Fibroblast of peridontal ligament (primary cell): ENCODE data around the gene KLHL3.
A peak's percentile ranks its signal among the peaks of the same experiment; 100 is the strongest.
"Not testable (repeated sequence)": the region's sequence is repeated elsewhere in the genome, so short reads cannot be mapped to it uniquely, and the experiment has no call there.

Experiments used
- DNase-seq: peaks from one replicate; pipeline ENCODE4 v3.0.0-alpha.2; 2010; ENCODE audit errors: extremely low read depth

KLHL3 gene, protein sequence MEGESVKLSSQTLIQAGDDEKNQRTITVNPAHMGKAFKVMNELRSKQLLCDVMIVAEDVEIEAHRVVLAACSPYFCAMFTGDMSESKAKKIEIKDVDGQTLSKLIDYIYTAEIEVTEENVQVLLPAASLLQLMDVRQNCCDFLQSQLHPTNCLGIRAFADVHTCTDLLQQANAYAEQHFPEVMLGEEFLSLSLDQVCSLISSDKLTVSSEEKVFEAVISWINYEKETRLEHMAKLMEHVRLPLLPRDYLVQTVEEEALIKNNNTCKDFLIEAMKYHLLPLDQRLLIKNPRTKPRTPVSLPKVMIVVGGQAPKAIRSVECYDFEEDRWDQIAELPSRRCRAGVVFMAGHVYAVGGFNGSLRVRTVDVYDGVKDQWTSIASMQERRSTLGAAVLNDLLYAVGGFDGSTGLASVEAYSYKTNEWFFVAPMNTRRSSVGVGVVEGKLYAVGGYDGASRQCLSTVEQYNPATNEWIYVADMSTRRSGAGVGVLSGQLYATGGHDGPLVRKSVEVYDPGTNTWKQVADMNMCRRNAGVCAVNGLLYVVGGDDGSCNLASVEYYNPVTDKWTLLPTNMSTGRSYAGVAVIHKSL

GRCh38 chr5:137735555-137736284, at the start of gene KLHL3:
TSS of gene KLHL3 (minus strand) at chr5:137736089. CDS start at chr5:137735646, 443 bp downstream.
- peak; percentile 56 for DNase-seq

GRCh38 chr5:137782984-137783536, 47.2 kb upstream of the KLHL3 start:
- no peak for DNase-seq

- no peak for DNase-seq
Measured at GRCh38 chr5:137782055-137782454, 46.2 kb upstream of the KLHL3 start.

- DNase-seq, result peak; percentile 66
Measured at GRCh38 chr5:137778772-137779564, 43.1 kb upstream of the KLHL3 start.

GRCh38 chr5:137767937-137768336, 32.0 kb upstream of the KLHL3 start:
- DNase-seq, result not testable (repeated sequence)

- no peak for DNase-seq
Measured at GRCh38 chr5:137761566-137761965, 25.7 kb upstream of the KLHL3 start.

DNA sequence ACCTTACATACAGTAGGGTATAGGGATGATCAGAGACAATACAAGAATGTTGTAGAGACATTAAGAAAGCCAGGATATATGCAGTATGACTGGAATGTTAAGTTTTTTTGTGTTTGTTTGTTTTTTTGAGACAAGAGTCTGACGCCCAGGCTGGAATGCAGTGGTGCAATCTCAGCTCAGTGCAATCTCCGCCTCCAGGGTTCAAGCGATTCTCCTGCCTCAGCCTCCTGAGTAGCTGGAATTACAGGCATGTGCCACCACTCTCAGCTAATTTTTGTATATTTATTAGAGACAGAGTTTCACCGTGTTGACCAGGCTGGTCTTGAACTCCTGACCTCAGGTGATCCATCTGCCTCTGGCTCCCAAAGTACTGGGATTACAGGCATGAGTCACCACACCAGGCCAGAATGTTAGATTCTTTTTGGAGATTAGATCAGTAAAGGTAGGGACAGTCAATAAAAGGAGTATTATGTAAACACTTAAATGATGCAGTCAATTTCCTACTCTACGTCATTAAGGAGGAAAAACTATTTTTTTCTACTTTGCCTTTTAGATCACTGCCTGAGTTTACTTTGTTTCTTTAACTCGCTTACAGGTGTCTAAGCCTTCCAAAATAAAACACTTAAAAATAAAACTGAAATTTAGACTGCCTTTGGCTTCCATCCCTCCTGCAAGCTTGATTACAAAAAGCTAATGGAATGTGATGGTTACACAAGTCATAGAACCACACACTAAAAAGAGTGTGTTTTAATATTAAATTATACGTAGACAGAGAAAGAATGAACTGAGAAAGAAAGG, 25.0 kb upstream of the KLHL3 start:
- DNase-seq, result no peak

DNA sequence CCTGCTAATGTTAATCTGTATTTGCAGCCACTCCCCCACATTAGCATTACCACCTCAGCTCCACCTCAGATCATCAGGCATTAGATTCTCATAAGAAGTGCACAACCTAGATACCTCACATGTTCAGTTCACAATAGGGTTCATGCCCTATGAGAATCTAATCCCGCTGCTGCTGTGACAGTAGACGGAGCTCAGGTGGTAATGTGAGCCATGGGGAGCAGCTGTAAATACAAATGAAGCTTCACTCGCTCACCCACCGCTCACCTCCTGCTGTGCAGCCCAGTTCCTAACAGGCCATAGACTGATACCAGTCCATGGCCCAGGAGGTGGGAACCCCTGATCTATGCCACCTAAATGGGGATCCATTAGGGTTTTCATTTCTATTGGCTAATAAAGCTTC, 24.4 kb upstream of the KLHL3 start:
- no peak for DNase-seq

DNA sequence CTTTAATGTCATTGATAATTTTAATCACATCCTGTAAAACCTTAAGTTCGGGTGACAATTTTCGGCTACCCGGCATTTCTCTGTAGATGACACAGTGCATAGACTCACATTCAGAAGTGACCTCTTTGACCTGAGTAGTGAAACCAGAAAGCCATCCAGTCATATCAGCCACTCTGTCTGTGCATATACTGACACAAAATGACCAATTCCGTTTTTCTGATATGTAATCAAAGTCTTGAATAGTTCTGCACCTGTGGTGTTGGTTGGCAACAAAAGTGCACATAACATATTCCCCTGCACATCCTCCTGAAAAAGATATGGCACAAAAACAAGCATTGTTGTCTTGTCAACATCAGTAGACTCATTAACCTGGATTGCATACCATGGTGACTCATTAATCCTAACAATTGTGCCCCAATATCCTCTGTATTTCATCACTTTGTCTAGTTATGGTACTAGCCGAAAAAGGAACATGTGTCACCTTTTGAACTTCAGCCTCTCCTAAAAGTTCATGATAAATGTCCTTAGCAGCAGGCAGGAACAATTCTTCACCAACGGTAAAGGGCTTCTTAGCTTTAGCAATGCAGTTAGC, 22.9 kb upstream of the KLHL3 start:
- no peak for DNase-seq

- no peak for DNase-seq
Measured at GRCh38 chr5:137758121-137758520, 22.2 kb upstream of the KLHL3 start.

GRCh38 chr5:137757634-137758033, 21.7 kb upstream of the KLHL3 start:
- DNase-seq, result no peak

DNA sequence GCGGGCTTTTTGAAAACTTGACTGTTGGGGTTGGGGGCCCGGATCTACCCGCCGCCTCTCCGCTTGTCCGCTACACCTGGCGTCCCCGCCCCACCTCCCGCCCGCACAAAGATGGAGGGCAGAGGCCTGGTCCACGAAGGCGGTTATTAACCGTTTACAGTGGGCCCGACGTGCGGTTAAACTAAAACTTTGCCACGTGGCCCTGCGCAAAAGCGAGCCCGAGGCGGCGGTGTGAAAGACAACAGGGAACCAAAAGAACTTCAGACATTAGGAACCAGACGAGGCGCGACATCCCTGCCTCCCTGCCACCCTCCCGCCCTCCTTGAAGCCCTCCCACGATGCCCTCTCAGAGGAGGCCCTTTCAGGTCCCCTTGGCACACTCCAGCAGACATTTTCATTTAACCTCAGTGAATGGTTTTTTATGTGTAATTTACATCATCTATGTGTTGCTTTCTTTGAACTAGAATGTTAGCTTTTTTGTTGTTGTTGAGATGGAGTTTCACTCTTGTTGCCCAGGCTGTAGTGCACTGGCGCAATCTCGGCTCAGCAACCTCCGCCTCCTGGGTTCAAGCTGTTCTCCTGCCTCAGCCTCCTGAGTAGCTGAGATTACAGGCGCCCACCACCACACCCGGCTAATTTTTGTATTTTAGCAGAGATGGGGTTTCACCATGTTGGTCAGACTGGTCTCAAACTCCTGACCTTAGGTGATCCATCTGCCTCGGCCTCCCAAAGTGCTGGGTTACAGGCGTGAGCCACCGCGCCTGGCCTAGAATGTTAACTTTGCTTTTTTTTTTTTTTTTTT, 19.3 kb upstream of the KLHL3 start:
- DNase-seq, result no peak

DNA sequence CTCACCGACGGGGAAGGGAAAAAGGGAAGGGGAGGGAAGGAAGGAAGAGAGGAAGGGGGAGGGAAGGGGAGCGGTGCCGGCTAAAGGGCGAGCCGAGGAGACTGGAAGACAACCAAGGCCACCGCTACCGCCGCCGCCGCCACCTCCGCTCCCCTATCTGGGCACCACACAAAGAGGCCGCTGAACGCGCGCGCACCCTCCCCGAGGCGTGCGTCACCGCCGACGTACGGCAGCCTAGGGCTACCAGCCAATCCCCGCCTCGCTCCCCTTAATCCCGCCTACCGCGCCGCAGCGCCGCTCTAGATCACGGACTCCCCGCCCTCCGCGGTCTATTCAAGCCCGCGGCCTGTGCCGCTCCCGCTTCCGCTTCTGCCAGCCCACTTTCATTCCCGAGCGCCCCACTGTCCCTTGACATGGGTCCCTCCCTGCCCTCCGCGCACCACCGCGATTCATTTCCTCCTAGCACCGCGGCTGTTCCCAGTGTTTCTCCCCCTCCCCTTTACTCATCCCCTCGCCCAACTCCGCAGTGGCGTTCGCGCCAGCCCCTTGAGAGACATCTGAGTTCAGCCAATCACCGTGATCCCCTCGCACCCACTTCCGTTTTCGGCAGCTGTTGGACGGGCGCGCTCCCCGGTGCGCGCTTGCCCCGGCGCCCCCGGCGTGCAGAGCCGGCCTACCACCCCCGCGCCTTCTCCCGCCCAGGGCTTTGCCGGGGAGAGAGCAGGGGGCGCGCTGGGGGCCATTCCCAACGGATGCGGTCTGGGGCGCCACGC, 18.5 kb upstream of the KLHL3 start, which contains the start of gene HNRNPA0:
Gene HNRNPA0, minus strand, starts transcription at position 176 of the 773 bp plus-strand sequence. CDS start 297 bp downstream, outside the sequence.
- peak; percentile 97 for DNase-seq

DNA sequence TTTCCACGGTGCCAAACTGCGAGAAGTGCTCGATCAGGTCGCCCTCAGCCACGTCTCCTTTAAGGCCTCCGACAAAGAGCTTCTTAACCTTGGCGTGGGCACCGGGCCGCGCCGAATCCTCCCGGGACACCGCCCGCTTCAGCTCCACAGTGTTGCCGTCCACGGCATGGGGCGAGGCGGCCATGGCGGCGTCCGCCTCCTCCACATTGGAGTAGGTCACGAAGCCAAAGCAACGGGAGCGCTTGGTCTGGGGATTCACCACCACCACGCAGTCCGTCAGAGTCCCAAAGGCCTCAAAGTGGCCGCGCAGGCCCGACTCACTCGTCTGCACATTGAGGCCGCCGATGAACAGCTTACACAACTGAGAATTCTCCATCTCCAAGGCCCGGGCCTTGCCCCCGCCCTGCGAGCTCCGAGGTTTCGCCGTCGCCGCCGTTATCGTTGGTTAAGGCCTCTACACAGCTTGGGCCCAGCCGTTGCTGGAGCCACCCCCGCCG, 17.9 kb upstream of the KLHL3 start:
- peak; percentile 48 for DNase-seq

- no peak for DNase-seq
Measured at GRCh38 chr5:137752905-137753690, 17.2 kb upstream of the KLHL3 start.

- DNase-seq, result peak; percentile 94
Measured at GRCh38 chr5:137751869-137752491, 16.1 kb upstream of the KLHL3 start.

DNA sequence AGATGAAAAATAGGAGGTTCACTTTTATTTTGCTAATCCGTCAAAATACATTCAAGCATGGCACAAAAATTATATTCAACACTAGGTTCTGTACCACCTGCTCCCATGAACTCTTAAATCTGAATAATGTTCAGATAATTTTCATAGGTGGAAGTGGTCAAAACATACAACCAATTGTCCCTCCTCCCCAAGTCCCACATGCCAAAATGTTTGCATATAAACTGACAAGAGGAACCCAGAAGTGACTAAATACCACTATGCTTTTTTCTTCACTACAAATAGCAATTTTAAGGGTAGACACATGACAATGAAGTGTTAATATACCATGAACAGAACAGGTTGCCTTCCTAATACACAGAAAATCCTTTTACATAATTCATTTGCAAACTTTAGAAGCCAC, 14.5 kb upstream of the KLHL3 start:
- no peak for DNase-seq
